ENCODE results near the gene PLPP1.

GRCh38 chr5:55583578-55583977, 48.8 kb upstream of the PLPP1 start:
- TF ChIP-seq CTCF (IDR thresholded peaks at IDR 0.05) (no peak), EZH2 (IDR thresholded peaks at IDR 0.05; ENCODE audit: borderline replicate concordance, insufficient read depth, low read depth, low read length, poor library complexity, severe bottlenecking) (no peak)
